Measurements from ENCODE around the gene MAPKAP1. TPM values are rescaled to one million over a fixed set of nuclear protein-coding genes. Genes with fewer than 3 reads are reported as not detected.
"Not testable (repeated sequence)": the region's sequence is repeated elsewhere in the genome, so short reads cannot be mapped to it uniquely, and the experiment has no call there.

MAPKAP1 gene
- total RNA-seq, 1 donor from 2014 or later: 81.9 TPM

GRCh38 chr9:125574126-125574877 lies 132.7 kb downstream of the MAPKAP1 start:
- Histone ChIP-seq H3K36me3 (ENCODE audit: control insufficient read depth, insufficient read depth, low read length) (no peaks in the 10 kb centered on the region), H3K4me3 (ENCODE audit: low read depth, low read length) (no peak overlapping the region), H3K27me3 (ENCODE audit: control insufficient read depth, insufficient read depth, low read length) (no peaks in the 10 kb centered on the region)
- no peak for FAIRE-seq
- TF ChIP-seq CTCF (IDR thresholded peaks at IDR 0.05; ENCODE audit: insufficient read depth, low read length, severe bottlenecking): no peak
- no peak for DNase-seq (ENCODE audit: low read depth)

GRCh38 chr9:125572461-125572860 lies 134.5 kb downstream of the MAPKAP1 start:
- not testable (repeated sequence) for H3K4me3 ChIP-seq (ENCODE audit: low read depth, low read length); DNase-seq (ENCODE audit: low read depth); FAIRE-seq; H3K27me3 ChIP-seq (ENCODE audit: control insufficient read depth, insufficient read depth, low read length); H3K36me3 ChIP-seq (ENCODE audit: control insufficient read depth, insufficient read depth, low read length)

- H3K4me3 ChIP-seq (ENCODE audit: low read depth, low read length); DNase-seq (ENCODE audit: low read depth); FAIRE-seq; H3K36me3 ChIP-seq (ENCODE audit: control insufficient read depth, insufficient read depth, low read length); H3K27me3 ChIP-seq (ENCODE audit: control insufficient read depth, insufficient read depth, low read length): not testable (repeated sequence)
These were observed 135.2 kb downstream of the MAPKAP1 start for GRCh38 chr9:125571824-125572223.

- Histone ChIP-seq H3K27me3 (ENCODE audit: control insufficient read depth, insufficient read depth, low read length) (no peaks in the 10 kb centered on the region), H3K4me3 (ENCODE audit: low read depth, low read length) (no peak overlapping the region), H3K36me3 (ENCODE audit: control insufficient read depth, insufficient read depth, low read length) (no peaks in the 10 kb centered on the region)
- FAIRE-seq (no peak), DNase-seq (ENCODE audit: low read depth) (no peak)
- TF ChIP-seq CTCF (IDR thresholded peaks at IDR 0.05; ENCODE audit: insufficient read depth, low read length, severe bottlenecking): no peak
These were observed 136.8 kb downstream of the MAPKAP1 start for GRCh38 chr9:125570246-125570645.

GRCh38 chr9:125568621-125569020 lies 138.4 kb downstream of the MAPKAP1 start:
- H3K27me3 ChIP-seq (ENCODE audit: control insufficient read depth, insufficient read depth, low read length): no peaks in the 10 kb centered on the region
- FAIRE-seq (no peak), DNase-seq (ENCODE audit: low read depth) (no peak)
- TF ChIP-seq CTCF (IDR thresholded peaks at IDR 0.05; ENCODE audit: insufficient read depth, low read length, severe bottlenecking): no peak
- no peak overlapping the region for H3K4me3 ChIP-seq (ENCODE audit: low read depth, low read length)
- H3K36me3 ChIP-seq (ENCODE audit: control insufficient read depth, insufficient read depth, low read length): no peaks in the 10 kb centered on the region

GRCh38 chr9:125566051-125566450 lies 141.0 kb downstream of the MAPKAP1 start:
- not testable (repeated sequence) for H3K4me3 ChIP-seq (ENCODE audit: low read depth, low read length); FAIRE-seq; H3K36me3 ChIP-seq (ENCODE audit: control insufficient read depth, insufficient read depth, low read length); H3K27me3 ChIP-seq (ENCODE audit: control insufficient read depth, insufficient read depth, low read length)
- DNase-seq (ENCODE audit: low read depth): peak; percentile 25

- H3K27me3 ChIP-seq (ENCODE audit: control insufficient read depth, insufficient read depth, low read length): no peaks in the 10 kb centered on the region
- no peak for TF ChIP-seq CTCF (IDR thresholded peaks at IDR 0.05; ENCODE audit: insufficient read depth, low read length, severe bottlenecking)
- FAIRE-seq (no peak), DNase-seq (ENCODE audit: low read depth) (no peak)
- no peaks in the 10 kb centered on the region for H3K36me3 ChIP-seq (ENCODE audit: control insufficient read depth, insufficient read depth, low read length)
- H3K4me3 ChIP-seq (ENCODE audit: low read depth, low read length): no peak overlapping the region
These were observed 141.9 kb downstream of the MAPKAP1 start for GRCh38 chr9:125565126-125565525.
